GM19372 (cell line): ENCODE measurements around the gene ECE2.
"Not testable (repeated sequence)": the region's sequence is repeated elsewhere in the genome, so short reads cannot be mapped to it uniquely, and the experiment has no call there.

ENCODE experiments used
- ATAC-seq: cut with Tn5 transposase; IDR thresholded peaks from one replicate; pipeline ENCODE4 v1.9.1; 2021; ENCODE audit warnings: mild to moderate bottlenecking, low read depth, moderate library complexity; ENCODE audit not compliant: unreplicated experiment

ECE2 gene

DNA sequence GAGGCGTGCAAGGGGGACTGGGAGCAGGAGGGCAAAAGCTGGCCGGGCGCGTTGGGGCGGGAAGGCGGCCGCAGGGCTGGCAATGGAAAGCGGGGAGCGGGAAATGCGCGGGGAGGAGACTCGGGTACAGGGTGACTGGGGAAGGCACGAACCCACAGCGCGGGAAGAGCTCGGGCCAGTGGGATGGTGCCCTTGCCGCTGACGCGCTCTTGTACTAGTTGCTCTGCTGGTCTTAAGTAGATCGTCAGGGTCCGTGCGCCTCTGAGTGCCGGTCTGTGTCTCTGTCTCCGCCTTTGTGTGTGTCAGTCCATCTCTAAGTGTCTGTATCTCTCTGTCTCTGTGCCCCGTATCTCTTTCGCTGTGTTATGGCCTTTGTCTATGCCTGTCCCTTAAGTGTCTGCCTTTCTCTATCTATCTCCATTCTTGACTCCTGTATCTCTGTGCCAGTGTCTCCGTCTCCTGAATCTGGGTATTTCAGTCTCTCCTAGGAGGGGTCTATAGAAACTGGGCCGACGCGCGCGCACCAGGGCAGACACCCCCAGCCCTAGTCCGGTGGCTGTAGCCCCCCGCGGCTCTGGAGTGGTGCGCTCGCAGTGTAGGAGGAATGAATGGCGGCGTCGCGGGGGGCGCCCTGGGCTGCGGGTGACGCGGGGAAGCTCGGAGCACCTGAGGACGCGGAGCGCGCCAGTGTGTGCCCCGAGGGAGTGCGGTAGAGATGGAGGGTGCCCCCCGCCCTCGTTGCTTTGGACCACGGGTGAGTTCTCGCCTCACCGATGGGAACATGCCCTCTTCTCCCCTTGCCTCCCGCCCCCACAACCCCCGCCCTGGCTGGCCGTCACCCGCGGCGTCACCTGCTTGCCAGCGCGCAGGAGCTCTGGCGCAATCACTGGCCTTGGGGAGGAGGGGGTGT lies 13.7 kb upstream of the ECE2 start:
- ATAC-seq = no peak

DNA sequence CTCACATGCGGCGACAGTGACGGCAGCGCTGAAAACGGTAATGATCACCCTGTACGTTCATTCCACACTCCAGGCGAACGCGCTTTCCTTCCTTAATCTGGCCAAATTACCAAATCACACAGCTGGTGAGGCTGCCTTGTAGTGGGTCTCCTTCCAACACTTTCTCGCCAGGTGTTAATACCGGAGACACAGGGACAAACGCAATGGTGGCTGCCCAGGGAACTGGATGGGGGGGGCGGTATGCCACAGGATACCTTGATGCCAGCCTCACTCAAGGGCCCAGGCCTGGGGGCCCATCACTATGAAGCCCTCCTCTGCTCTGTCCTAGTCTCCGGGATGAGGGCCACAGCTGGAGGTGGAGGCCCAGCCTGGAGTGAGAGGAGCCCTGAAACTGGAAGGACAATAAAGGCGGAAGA lies 13.1 kb upstream of the ECE2 start:
- ATAC-seq = no peak

DNA sequence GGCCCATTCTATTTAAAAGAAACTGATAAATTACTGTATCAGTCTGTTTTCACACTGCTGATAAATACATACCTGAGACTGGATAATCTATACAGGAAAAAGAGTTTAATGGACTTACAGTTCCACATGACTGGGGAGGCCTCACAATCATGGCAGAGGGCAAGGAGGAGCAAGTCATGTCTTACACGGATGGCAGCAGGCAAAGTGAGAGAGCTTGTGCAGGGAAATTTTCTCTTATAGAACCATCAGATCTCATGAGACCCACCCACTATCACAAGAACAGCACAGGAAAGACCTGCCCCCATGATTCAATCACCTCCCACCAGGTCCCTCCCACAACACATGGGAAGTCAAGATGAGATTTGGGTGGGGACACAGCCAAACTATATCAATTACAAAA lies 8.6 kb upstream of the ECE2 start:
- ATAC-seq = not testable (repeated sequence)

GRCh38 chr3:184272269-184272668 lies 3.6 kb upstream of the ECE2 start:
- no peak for ATAC-seq

- no peak for ATAC-seq
Measured at GRCh38 chr3:184275381-184275701, 481 bp upstream of the ECE2 start.

DNA sequence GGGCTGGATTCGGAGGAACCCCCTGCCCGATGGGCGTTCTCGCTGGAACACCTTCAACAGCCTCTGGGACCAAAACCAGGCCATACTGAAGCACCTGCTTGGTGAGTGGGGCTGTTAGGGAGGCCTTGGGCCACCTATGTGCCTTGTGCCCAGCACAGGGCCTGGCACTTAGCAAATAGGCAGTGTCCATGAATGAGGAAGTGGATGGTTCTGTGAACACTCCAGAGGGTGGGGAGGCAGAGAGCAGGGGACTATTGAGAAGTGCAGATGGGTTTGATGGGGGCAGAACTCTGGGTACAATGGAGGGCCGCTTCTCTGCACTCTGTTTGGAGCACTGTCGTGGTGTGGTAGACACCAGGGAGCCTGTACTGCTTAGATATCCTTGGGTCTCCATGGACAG lies 1.5 kb downstream of the ECE2 start:
- ATAC-seq = no peak

- ATAC-seq = no peak
Measured at GRCh38 chr3:184282941-184283340, 7.1 kb downstream of the ECE2 start.

- ATAC-seq = no peak
Measured at GRCh38 chr3:184283681-184284080, 7.9 kb downstream of the ECE2 start.

DNA sequence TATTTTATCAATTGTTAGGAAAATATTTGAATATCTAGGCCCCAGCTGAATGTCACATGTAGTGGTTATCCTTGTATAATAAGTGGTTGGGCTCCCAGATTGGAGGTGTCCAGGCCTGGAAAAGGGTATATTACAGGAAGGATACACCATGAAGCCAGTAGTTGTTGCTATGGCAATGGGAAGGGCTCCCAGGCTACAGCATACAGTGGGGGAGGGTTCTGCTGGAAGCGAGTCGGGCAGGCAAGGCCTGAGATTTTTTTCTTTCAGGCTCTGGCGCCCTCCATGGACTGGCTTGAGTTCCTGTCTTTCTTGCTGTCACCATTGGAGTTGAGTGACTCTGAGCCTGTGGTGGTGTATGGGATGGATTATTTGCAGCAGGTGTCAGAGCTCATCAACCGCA lies 8.9 kb downstream of the ECE2 start:
- ATAC-seq = no peak

- no peak for ATAC-seq
Measured at GRCh38 chr3:184289426-184289938, 13.7 kb downstream of the ECE2 start.

GRCh38 chr3:184290331-184290730 lies 14.5 kb downstream of the ECE2 start:
- no peak for ATAC-seq

- no peak for ATAC-seq
Measured at GRCh38 chr3:184291044-184291737, 15.4 kb downstream of the ECE2 start.

- ATAC-seq = no peak
Measured at GRCh38 chr3:184291738-184292445, 16.1 kb downstream of the ECE2 start.

GRCh38 chr3:184295771-184296170 lies 19.9 kb downstream of the ECE2 start:
- no peak for ATAC-seq

DNA sequence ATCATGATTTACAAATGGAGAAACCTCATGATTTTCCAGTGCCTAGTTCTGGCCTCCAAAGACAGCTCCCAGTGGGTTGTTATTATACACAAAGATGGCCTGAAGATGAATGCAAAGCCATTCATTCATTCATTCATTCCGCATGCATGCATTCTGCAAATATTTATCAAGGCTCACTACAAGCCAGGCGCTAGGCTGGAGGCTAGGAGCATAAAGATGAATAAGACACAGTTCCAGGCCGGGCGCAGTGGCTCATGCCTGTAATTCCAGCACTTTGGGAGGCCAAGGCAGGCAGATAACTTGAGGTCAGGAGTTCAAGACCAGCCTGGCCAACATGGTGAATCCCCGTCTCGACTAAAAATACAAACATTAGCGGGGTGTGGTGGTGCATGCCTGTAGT lies 20.8 kb downstream of the ECE2 start:
- no peak for ATAC-seq

DNA sequence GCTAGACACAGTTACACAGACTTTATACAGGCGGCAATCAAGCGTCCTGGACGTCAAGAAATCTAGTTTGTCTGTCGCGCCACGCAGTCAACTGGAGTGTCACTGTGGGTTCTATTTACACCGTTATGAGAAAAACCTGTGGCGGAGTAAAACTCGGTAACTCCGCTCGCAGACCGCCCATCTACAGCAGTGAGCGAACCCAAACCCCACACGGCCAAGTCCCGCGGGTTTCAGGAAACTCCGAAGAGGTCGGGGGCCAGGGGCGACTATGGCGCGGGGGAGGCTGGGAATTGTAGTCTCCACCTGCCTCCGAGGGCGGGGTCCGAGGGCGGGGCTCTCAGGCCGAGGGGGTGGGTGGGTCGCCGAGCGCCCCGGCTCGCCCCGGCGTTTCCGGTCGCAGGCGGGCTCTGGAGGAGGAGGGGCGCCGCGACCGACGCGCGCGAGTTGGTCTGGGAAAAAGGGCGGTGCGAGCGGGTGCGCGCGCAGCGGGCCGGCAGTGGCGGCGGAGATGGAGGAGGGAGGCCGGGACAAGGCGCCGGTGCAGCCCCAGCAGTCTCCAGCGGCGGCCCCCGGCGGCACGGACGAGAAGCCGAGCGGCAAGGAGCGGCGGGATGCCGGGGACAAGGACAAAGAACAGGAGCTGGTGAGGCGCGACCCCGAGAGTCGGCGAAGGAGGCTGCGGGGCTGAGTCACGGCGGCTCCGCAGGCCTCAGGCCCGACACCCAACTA lies 23.1 kb downstream of the ECE2 start, which contains the start of gene PSMD2:
Gene PSMD2, plus strand, starts transcription at position 483 of the 729 bp plus-strand sequence. Its CDS starts 26 bp downstream, at position 509.
- peak; percentile 92 for ATAC-seq

GRCh38 chr3:184299488-184300377 lies 23.9 kb downstream of the ECE2 start:
- no peak for ATAC-seq

- no peak for ATAC-seq
Measured at GRCh38 chr3:184300378-184300720, 24.5 kb downstream of the ECE2 start.

DNA sequence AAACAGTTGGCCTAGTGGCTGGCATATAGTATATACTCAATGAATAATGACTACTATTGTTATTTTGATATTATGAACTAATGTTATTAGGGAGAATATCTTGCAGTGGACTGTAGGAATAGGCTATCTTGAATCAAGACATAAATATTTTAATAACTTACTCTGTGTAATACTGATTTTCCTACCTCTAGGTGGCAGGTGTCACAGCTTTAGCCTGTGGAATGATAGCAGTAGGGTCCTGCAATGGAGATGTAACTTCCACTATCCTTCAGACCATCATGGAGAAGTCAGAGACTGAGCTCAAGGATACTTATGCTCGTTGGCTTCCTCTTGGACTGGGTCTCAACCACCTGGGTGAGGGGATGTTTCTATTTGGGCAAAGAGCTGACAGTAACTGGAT lies 29.8 kb downstream of the ECE2 start:
- ATAC-seq = no peak
